OCI-M2 (cell line): ENCODE measurements around the gene SLC10A7.

Experiments used
- DNase-seq: peaks from one replicate; lab custom pipeline; 2025; ENCODE audit not compliant: unreplicated experiment; lab: John Stamatoyannopoulos, UW

Gene SLC10A7

DNA sequence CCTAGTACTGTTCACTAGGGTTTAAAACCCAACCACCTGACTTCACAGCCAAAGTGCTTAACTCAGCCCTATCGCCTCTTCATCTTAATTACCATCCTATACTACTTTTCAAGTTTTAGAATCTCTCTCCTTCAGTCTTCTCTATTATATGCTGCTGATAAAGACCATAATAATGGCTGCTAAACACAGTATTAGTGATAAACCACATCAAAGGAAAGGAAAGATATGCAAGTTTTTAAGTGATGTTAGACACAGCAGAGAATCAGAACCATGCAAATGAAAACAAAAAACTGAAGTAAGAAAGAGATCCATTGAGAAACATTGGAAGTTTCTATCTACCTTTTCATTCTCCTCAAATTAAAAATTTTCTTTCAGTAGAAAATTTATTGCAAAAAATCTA lies 206.6 kb downstream of the SLC10A7 start:
- no peak for DNase-seq

DNA sequence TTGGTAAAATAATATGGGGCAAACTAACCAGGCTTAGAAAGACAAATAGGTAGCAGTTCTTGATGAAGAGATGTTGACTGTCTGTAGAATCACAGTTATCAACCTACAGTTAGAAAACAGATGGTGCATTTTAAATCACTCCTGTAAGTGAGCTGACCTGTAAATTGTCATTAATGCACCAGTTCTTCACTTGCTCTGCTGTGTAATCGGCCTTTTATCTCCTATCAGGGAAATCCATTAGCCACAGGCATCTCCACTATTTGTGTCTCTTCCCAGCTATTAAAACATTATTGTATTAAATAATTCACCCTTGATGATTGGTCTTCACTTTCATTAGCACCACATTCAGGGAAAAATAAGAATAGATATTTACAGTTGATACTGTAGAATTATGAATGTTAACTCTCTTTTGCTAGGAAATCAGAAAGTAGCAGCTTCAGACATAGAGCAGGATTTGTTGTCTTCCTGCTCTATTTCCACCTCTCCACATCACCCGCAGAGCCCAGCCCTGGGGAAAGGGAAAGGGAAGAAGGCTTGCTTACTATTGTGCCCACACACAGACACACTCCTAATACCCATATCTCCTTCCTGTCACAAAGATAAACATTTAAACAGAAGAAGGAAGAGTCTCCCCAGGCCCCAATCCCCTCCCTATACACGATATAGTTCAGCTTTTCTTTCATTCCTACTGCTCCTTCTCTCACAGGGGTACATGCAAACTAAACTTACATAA lies 210.3 kb downstream of the SLC10A7 start:
- no peak for DNase-seq

DNA sequence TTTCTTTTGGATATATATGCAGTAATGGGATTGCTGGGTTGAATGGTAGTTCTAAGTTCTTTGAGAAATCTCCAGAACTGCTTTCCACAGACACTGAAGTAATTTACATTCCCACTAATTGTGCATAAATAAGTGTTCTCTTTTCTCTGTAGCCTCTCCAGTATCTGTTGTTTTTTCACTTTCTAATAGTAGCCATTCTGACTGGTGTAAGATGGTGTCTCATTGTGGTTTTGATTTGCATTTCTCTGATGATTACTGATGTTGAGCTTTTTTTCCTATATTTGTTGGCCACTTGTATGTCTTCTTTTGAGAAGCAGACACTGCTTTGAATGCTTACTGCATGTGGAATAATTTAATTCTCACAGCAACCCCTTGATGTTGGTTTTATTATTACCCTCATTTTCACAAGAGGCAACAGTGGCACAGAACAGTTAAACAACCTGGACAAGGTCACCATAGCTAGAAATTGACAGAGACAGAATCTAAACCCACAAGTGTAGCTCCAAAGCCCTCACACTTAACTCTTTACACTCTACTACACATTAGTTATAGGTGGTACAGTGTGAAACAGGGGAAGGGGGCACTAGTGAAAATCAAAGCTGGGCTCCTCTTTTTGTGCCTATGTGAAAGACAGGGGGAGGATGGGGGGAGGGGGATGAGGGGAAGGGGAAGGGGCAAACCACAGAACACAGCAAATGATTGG lies 211.3 kb downstream of the SLC10A7 start:
- DNase-seq = no peak

DNA sequence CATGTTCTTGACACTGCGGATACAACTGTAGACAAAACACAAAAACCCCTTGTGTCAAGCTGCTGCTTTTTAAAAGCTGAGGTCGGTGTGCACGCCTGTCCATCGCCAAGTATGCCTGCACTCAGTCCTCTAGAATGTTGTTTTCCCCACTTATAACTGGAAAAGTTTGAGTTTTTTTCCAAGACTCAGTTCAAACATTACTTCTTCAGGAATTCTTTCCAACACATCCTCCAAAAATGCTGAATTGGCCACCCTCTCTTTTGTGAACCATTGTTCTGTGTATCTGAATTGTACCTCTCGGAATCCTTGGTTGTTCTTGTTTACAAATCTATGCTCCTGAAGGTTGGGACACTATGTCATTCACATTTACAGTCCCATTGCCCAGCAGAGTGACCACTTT lies 212.8 kb downstream of the SLC10A7 start:
- DNase-seq = no peak

DNA sequence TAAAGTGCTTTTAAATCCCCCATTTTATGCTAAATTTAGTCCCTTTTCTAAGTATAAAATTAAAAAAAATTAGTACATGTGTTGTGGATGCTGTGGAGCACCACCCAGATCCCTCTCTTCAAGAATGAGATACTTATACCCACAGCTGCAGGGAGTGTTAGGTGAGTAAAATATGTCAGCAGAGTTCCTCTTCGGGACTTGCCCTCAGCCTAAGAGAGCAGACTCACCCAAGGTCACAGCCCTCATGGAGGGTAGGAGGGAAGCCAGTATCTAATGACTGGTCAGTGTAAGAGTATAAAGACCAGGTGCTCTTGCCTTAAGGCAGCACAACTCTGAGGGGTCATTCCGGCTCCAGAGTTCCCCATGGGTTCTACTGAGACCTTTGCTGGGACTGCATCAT lies 218.9 kb downstream of the SLC10A7 start:
- DNase-seq = no peak

DNA sequence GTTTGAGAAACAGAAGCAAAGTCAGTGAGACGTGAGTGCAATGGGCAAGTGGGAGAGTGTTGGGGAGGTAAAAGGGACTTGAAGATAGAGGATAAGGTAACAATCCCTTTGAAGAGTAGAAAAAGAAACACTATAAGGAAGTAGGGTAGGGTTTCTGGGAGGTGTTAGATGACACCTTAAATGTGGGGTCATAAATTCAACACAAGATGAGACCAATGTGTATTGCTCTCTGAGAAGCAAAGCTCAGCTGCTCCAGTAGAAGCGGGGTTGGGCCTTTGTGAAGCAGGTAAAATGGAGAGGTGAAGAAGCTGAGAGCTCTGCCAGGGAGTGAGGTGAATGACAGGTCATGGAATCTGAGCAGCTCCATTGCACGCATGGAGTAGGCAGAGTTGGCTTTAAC lies 222.1 kb downstream of the SLC10A7 start:
- no peak for DNase-seq

DNA sequence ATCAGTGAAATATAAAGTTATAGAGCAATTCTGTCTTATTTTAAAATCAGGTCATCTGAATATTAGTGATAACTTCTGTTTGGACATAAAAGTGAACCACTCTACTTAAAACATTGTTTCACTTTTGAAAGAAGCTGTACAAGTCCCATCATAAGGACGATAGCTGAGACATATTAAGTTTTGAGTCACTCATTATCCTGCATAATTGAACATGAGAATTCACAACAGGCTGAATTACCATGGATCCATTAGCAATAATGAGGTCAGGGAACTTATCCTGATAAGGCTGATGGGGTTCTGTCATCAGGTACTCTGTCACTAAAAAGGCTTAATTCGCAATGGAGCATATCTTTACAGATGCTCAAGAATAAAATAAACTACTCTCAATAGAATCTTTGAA lies 227.0 kb downstream of the SLC10A7 start:
- DNase-seq = no peak

DNA sequence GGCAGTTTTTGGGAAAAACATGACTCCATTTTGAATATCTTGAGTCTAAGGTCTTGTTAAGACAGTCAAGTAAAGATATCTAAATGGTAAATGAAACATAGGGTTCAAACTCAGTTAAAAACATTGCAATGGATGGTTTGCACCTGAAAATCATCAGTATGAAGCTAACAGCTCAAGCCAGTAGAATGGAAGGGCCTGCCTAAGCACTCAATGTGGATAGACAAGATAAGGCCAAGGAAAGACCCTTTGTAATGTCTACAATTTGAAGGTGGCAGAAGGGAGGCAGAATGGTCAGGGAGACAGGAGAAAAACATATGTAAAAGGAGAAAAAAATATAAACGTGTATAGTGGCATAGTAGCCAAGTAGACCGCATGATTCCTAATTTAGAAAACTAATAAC lies 229.2 kb downstream of the SLC10A7 start:
- no peak for DNase-seq

DNA sequence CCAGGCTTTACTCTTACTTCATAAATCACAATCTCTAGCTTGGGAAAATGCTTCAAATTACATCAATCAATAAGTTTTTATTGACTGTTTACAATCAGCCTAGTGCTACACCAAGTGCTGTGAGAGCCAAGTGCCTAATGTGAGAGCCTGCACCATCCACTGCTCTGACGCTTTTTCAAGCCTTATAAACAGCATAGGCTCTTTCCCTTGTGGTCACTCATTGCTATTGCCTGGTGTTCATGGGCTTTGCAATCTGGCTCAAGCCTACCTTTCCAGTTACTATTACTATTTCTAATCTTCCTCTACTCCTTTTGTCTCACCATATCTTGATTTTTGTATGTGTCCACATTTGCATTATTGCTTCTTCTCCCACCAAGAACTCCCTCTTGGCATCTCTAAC lies 230.4 kb downstream of the SLC10A7 start:
- DNase-seq = no peak

DNA sequence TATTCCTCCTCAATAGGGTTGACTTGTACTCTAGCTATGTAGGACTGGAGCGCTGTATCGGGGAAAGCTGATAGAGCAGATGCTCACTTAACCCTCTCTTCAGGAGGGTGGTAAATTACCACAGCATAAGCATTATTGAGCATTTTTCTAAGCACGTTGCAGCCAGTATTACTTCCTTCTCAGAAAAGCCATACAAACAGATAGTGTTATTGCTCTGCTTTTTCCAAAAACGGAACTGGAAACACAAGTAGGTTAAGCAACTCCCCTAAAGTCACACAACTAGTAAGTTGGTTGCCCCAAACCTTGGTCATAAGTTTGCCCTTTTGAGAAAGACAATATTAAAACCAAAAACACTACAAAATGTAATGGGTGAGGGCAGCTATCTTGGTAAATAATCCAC lies 233.5 kb downstream of the SLC10A7 start:
- DNase-seq = no peak

DNA sequence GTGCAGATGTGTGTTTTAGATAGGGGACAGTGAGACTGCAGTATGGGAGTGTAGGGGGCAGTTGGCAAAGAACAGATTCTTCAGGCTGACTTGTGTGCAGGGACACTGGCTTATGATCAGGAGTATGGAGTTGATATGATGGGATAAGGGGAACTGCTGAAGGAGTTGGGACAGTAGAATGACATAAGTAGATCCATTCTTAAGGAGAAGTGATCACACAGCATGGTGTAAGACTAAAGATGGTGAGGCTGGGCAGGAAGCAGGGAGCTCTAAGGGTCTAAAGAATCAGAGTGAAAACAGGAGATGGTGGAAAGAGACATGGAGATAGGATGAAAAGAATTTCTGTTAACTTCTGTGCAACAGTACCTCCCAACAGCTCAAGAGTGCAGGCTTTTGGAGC lies 236.7 kb downstream of the SLC10A7 start:
- no peak for DNase-seq

DNA sequence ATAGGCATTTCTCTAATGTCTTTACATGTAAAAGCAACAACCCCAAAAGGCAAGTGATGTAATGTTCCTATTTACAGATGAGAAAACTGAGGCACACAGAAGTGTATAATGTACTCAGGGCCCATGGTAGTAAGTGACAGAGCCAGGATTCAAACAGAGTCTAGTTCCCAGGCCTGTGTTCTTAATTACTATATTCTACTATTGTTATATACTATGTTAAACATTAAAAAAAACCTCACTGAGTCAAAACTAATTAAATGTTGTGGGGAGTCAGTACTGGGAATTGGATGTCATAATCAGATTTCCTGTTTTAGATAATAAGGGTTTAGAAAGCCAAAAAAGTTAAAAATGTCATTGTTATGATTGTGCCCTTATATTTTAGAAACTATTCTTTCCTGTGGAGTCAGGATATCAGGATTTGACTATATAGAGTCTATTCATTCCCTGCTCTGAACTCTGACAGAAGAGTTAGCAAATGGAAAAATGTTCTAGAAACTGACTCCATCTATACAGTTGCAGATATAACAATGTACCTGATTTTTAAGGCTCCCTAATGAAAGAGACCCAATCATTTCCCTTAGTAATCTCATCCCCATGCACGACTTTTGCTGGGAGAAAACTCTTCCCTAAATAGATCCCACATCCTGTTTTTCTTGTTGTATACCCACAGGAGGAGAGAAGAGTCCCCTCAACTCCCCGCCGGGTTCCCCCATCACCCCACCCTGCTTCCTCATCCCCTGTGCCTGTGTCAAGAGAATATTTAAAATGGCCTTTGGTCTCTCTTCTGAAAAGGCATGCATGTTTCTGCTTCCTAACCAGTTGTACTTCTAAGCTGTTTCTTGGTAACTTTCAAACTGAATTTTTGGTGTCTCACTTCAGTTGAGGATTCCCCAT lies 237.7 kb downstream of the SLC10A7 start:
- no peak for DNase-seq

DNA sequence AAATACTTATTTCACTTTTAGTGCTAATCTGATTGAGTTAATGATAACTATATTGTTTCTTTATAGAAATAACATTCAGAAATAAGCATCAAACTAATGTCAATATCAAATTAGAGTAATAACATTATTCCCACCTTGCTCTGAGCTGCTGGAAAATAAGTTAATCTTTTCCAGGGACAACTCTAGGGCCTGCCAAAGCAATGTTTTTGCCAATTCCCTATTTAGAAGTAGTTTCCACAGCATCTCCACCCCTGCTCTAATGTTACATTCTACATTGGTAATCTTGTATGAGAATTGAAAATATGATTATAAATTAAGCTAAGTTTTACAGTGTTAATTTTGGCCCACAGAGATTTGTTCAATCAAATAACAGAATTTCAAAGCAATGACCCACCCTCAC lies 239.1 kb downstream of the SLC10A7 start:
- no peak for DNase-seq

DNA sequence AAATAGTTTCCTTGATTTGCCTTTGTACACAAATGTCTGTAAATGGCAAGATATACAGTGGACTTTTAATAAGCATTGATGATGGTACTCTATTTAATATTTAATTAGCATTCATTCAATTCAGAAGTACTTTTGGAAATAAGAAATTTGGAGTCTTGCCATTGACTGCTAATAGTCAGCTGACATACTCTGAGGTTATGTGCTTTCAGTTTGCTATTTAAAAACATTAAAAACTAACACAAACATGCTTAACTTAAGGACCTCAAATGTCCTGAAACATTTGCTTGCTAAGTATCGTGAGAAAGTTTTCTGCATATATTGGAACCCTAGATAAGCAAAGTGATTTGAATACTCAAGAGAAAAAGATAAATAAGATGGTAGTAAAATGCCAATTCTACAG lies 242.8 kb downstream of the SLC10A7 start:
- no peak for DNase-seq

DNA sequence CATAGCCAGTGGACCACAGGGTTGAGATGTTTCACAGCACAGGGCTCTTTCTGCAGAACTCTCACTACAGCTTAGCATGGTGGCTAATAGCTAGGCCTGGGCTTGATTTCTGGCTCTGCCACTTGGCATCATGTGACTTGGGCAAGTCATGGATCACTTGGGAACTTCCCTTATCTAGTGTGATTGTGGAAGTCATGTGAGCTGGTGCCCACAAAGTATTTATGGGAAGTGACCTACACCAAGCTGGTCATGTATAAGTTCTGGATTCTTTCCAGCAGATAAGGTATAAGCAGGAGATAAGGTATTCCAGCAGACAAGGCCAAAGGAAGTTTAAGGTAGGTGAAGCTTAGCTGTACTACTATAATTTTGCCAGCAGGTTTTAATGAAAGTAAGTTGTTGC lies 246.4 kb downstream of the SLC10A7 start:
- DNase-seq = no peak

DNA sequence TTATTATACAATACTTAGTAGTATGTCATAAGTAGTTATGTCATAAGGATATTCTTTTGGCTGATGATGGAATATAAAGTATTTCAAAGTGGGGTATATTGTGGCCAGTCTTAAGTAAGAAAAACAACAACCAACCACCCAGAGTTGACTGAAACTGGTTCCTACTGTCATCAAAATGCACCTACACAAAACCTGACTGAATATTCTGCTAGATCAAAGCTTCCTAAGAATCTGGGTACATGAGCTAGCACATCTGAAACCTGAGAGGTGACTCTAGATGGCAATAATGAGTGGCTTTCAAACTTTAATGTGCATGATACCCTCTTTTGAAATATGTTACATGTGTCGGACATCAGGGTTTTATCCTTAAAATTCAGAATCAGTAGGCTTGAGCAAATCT lies 247.0 kb downstream of the SLC10A7 start:
- DNase-seq = no peak

DNA sequence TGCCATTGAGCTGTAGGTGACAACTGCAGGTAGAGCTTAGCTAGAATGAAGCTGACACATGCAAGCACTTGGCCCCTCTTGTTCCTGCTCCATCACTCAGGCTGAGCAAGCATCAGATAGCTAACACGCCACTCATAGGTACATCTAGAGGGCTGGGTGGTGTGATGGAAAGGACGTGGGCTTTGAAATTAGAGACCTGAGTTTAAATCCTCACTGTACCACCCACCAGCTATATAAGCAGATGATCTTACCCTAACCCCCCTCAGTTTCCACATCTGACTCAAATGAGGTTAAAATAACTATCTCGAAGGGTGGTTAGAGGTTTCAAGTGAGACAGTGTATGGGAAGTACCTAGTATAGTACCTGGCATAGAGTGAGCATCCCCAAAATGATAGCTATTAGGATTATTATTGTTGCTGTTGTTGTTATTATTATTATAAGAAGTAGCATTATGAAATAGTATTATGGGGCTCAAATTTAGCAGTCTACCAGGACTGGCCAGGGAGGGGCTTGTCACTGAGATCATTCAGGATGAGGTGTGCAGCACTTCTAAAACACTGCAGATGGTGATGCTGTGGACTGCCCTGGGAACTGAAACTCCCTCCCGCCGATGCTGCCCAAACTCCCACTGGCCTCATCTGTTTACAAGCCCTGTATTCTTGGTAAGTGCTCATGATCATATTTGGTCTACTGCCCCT lies 248.4 kb downstream of the SLC10A7 start:
- DNase-seq = no peak

DNA sequence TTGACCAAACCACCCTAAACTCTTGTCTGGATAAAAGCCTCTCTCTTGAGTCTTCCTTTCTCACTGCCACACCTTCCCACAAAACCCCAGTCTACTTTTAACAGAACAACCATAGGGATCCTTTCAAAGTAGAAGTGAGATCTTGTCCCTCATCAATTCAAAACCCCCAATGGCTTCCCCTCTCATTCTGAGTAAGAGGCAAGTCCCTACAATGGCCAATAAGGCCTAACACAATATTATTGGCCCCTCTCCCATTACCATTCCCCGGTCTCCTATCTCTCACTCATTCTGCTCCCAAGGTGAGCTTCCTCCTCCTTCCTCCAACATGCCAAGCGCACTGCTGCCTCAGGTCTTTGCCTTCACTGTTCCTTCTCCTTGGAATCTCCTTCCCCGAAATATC lies 250.3 kb downstream of the SLC10A7 start:
- DNase-seq = no peak

DNA sequence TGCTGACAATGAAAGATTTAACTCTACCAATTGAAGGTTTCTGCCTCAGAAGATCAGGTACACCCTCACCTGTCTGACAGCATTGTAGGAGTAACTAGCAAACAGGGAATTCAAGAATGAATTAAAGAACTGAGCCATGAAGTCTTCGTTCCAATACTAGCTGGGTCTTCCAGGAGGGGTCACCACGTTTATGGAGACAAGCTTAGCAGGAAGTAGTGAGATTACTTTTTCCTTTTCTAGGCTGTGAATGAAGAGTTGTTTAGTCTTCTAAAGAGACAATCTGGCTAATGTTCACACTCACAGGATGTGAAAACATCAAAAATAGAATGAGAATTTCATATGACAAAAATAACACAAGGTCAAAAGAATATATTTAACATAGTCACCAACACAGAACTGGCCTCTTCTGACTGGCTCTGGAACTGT lies 252.5 kb downstream of the SLC10A7 start:
- DNase-seq = no peak

DNA sequence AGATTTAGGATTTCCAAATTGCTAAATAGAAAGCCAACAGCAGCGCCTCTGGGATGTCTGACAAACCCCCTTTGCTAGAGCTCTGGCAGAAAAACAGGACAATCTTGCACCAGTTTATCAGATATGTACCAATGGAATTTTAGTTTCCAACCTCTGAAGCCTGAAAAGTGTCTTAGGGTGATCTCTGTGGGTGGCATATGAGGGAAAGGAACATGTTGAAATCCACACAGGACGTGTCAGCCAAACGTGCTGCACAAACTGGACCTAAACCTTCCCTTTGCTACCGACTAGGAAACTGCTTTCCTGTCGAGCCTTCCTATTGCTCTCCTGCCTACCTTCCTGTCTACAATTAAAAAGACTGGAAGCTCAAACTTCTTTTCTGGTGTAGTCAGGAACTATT lies 253.9 kb downstream of the SLC10A7 start:
- no peak for DNase-seq

DNA sequence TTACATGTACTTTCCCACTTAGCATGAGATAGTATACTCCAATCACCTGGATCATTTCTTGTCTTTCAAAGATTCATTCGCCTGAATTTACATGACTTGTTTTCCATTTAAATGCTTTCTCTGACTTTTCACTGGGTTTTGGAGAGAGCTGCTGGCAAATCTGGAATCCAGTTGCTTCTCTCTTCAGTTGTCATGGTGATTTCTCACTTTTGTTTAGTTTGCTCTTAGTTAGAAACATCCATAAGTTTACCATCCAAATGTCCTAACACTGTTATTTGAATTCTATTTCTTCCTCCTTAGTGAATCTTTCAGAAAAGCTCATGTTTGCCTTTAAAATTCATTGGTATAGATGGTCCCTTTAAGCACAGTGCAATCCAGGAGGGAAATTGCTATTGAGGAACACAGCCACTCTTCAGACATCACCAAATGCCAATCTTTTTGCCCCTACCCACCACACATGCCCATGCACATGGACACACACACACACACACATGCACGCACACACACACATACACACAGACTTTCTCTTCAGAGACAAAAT lies 255.7 kb downstream of the SLC10A7 start:
- no peak for DNase-seq
